Activated naive CD4-positive, alpha-beta T cell (primary cell): ENCODE data around the gene BACE2.
"Not testable (repeated sequence)": the region's sequence is repeated elsewhere in the genome, so short reads cannot be mapped to it uniquely, and the experiment has no call there.

Experiments
- DNase-seq, 4 experiments: peaks; one replicate each; lab custom pipeline; 2025; lab: John Stamatoyannopoulos, UW

BACE2 gene

GRCh38 chr21:41215856-41216408 is 48.0 kb downstream of the BACE2 start:
- no peak for DNase-seq

GRCh38 chr21:41216486-41216885 is 48.5 kb downstream of the BACE2 start:
- no peak for DNase-seq

- no peak for DNase-seq
Measured at GRCh38 chr21:41217671-41218385, 49.9 kb downstream of the BACE2 start.

GRCh38 chr21:41219498-41220207 is 51.7 kb downstream of the BACE2 start:
- DNase-seq: no peak

GRCh38 chr21:41220208-41220733 is 52.3 kb downstream of the BACE2 start:
- DNase-seq: no peak

GRCh38 chr21:41222247-41223068 is 54.5 kb downstream of the BACE2 start:
- DNase-seq: no peak

- no peak for DNase-seq
Measured at GRCh38 chr21:41226853-41227252, 58.9 kb downstream of the BACE2 start.

- DNase-seq: no peak
Measured at GRCh38 chr21:41227357-41228005, 59.5 kb downstream of the BACE2 start.

GRCh38 chr21:41228006-41228370 is 60.0 kb downstream of the BACE2 start:
- DNase-seq: no peak

- DNase-seq: no peak
Measured at GRCh38 chr21:41228492-41228891, 60.5 kb downstream of the BACE2 start.

- DNase-seq: no peak
Measured at GRCh38 chr21:41228958-41229357, 61.0 kb downstream of the BACE2 start.

- no peak for DNase-seq
Measured at GRCh38 chr21:41229509-41230248, 61.7 kb downstream of the BACE2 start.

GRCh38 chr21:41230497-41230896 is 62.5 kb downstream of the BACE2 start:
- no peak for DNase-seq

- no peak for DNase-seq
Measured at GRCh38 chr21:41231060-41231459, 63.1 kb downstream of the BACE2 start.

GRCh38 chr21:41232013-41232412 is 64.1 kb downstream of the BACE2 start:
- DNase-seq: no peak

GRCh38 chr21:41233916-41234315 is 66.0 kb downstream of the BACE2 start:
- no peak for DNase-seq

- DNase-seq: no peak
Measured at GRCh38 chr21:41234569-41234968, 66.6 kb downstream of the BACE2 start.

GRCh38 chr21:41235201-41235600 is 67.2 kb downstream of the BACE2 start:
- DNase-seq: no peak

GRCh38 chr21:41236352-41236973 is 68.5 kb downstream of the BACE2 start:
- DNase-seq: no peak

- not testable (repeated sequence) for DNase-seq
Measured at GRCh38 chr21:41238081-41238796, 70.3 kb downstream of the BACE2 start.
